HG02610 (cell line): ENCODE results near the gene EGFR.

Source experiments
- ATAC-seq: cut with Tn5 transposase; IDR thresholded peaks from one replicate; pipeline ENCODE4 v1.9.1; 2021; ENCODE audit warnings: mild to moderate bottlenecking, moderate library complexity; ENCODE audit not compliant: unreplicated experiment

EGFR gene

DNA sequence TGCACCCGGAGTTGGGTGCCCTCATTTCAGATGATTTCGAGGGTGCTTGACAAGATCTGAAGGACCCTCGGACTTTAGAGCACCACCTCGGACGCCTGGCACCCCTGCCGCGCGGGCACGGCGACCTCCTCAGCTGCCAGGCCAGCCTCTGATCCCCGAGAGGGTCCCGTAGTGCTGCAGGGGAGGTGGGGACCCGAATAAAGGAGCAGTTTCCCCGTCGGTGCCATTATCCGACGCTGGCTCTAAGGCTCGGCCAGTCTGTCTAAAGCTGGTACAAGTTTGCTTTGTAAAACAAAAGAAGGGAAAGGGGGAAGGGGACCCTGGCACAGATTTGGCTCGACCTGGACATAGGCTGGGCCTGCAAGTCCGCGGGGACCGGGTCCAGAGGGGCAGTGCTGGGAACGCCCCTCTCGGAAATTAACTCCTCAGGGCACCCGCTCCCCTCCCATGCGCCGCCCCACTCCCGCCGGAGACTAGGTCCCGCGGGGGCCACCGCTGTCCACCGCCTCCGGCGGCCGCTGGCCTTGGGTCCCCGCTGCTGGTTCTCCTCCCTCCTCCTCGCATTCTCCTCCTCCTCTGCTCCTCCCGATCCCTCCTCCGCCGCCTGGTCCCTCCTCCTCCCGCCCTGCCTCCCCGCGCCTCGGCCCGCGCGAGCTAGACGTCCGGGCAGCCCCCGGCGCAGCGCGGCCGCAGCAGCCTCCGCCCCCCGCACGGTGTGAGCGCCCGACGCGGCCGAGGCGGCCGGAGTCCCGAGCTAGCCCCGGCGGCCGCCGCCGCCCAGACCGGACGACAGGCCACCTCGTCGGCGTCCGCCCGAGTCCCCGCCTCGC lies at the start of gene EGFR:
TSS of gene EGFR (plus strand) at position 657 of the 830 bp plus-strand sequence. CDS start 261 bp downstream, outside the sequence.
- ATAC-seq, result no peak

DNA sequence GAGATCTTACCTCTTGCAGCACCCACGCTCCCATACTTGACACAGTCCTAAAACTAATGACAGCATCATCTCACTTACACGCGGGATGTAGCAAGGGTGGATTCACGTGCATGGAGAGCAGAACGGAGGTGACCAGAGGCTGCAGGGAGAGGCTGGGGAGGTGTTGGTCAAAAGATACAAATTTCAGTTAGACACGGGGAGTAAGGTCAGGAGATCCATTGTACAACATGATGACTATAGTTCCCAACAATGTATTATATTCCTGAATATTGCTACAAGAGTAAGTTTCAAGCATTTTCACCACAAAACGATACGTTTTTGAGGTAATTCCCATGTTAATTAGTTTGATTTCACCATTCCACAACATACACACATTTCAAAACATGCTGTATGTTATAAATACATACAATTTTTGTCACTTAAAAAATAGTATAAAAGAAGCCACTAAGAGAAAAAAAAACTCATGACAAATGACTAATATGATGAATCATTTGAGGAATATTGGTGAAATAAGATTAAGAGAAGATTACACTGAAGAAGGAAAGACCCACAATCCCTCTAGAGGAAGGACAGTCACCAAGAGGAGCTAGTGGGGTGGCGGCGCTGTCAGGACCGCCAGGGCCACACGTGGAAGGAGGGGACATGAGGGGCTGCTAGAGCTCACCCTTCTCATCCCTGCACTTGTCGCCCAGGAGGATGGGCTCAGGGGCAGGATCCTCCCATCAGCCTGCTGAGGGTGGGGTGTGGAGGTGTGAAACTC lies 49.4 kb upstream of the EGFR start:
- ATAC-seq, result no peak

DNA sequence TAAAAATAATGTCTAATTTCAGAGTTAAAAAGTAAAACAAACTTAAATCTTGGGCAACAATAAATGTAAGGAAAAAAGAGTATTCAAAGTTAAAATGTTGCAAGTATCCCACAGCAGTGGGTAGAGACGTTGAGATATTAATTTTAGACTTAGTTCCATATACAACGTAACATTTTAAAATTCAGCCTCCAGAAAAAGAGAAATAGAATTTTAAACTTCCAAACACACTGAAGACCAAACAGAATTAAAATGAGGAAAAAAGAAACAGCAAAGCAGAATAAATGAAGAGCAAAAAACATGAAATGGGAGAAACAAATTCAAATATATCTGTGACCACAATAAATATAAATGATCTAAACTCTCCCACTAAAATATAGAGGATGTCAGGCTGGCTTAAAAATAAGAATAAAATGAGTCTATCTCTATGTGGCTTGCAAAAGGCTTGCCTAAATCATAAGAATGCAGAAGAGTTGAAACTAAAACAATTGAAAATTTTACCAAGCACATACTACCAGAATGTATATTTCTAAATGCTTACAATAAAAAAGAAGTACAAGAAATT lies 46.0 kb upstream of the EGFR start:
- no peak for ATAC-seq

DNA sequence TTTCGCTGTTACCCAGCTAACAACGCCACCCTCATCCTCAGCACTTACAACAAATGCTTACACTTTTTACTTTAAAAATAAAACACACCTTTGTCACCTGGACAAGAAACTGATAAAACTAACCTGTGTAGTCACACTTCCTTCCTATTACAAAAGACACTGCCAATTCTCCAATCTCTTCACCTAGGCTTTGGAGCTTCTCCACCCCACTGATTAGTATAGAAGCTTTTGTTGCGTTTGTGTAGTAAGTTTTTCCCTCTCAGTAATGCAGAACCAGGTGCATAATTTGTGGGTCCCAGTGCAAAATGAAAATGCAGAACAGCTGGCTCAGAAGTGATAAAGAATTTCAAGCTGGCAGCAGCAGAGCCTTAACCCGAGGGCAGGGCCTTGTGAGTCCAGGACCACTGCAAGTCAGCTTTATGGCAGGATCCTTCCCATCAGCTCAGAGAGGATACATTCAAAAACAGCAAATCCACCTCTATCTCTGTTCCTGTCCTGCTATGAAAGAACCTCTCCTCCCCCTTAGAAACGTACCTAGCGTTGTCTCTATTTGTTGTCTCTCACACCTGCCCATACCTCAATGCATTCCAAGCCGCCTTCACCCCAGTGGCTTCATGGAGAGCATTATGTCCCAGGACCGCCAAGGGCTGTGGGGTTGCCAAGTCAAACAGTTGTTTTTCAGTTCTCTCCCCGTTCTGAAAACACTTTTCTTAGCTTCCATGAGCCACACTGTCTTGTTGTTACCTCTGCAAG lies 40.3 kb upstream of the EGFR start:
- ATAC-seq, result no peak

DNA sequence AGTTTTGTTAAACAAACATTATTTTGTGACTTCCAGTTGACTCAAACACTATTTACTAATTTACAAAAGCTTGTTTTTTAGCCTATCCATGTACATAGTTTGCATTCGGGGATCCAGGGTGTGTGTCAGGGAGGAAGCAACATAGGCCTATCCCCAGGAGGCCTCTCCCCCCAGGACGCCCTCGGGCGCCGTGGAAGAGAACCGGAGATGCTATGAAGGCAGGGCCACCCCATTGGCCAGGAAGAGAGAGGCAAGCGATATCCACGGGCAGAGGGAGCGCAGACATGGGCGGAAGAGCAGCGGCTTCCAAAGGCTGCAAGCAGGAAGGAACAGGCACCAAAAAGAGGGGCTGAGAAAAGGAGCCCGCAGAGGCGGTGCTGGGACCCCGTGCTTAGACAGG lies 38.3 kb upstream of the EGFR start:
- no peak for ATAC-seq

DNA sequence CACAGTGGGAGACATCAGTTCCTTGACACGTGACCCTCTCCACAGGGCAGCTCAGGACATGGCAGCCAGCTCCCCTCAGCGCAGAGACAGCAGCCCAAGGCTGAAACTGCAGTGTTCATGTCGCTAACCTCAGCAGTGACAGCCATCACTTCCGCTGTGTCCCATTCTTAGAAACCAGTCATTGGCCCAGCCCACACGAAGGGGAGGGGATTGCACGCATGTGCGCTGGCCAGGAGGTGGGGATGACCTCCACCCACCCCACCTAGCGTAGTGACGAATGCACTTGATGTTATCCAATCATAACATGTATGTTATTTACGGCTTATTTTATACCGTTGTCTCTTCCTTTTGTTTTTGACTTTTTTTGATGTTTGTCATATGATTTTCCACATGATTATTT lies 36.9 kb upstream of the EGFR start:
- no peak for ATAC-seq

DNA sequence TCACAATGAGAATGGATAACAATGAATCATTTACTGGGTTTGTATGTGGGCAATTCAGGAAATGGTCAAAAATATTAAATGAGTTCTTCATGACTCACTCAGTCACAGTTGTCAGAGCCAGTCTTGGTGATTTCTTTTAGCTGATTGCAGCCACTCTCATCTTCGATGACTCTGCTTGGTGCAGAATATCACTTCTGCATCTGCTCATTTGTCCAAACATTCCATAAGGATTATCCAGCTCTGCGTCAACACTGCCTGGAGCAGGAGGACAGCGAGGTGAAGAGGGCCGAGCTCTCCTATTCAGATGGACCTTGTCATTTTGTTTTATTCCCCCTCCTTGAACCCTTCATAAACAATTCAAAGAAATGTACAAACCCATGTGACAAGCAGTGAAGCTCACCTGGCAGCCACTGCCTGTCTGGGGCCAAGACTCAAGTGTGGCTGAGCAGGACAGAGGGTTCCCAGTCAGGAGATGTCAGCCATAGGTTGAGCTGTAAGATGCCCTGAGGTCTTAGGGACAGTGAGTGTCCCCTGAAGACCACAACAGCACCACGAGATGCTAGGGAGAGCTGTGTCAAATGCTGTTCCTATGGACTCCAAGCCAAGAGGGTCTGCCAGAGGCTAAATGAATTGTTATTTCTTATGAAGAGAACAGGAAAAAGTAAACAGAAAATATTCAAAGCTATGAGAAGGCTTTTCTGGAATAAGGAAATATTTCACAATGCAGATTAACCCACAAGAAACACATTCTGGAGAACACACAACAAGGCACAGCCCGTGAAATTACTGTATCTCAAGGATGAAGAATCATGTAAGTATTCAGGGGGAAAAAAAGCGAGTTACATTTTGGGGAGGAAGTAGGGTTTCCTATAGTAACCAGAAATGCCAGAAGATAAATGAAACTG lies 33.1 kb upstream of the EGFR start:
- no peak for ATAC-seq

DNA sequence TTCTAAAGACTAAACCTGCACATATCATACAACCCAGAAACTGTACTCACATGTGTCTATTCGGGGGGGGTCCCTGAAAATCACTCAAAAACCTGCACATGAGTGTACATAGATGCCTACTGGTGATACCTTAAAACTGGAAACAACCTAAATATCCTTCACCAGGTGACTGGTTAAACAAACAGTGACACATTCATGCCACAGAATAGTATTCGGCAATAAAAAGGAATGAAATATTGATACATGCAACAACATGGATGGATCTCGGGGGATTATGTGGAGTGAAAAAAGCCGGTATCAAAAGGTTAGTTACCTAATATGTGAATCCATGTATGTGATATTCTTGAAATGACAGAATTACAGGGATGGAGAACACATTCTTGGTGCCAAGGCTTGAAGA lies 32.1 kb upstream of the EGFR start:
- no peak for ATAC-seq

DNA sequence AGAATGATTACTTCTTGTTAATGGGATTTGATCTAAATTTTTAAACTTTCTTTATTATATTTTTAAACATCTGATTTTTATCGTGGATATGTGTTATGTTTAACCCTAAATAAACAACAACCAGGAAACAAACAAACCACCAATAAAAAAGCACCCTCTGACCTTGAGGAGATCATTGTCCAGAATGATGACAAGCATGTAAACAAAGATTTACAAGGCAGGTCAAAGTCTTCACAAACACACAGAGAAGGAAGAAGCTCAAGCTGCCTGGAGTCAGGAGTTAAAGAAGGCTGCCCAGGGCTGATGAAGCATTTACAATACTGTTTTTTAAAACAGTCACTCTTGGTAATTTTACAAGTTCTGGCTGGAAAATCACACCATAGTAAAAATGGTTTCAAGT lies 31.0 kb upstream of the EGFR start:
- no peak for ATAC-seq

DNA sequence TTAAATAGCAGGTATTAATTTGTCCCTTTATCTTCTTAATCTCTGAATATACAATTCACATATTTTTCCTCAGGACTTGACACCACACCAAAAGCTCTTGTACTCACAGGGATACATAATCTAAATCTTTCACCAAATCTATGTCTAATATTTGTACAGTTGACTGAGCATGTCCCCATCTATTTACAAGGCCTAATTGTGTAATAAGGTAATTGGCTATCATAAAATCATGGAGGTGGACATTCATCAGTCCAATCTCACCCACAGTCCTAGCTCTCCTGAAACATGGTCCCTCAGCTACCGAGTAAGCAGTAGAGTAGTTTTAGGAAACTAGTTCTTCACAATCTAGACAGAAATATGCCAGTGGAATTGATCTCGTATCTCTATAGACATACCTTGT lies 30.3 kb upstream of the EGFR start:
- no peak for ATAC-seq

DNA sequence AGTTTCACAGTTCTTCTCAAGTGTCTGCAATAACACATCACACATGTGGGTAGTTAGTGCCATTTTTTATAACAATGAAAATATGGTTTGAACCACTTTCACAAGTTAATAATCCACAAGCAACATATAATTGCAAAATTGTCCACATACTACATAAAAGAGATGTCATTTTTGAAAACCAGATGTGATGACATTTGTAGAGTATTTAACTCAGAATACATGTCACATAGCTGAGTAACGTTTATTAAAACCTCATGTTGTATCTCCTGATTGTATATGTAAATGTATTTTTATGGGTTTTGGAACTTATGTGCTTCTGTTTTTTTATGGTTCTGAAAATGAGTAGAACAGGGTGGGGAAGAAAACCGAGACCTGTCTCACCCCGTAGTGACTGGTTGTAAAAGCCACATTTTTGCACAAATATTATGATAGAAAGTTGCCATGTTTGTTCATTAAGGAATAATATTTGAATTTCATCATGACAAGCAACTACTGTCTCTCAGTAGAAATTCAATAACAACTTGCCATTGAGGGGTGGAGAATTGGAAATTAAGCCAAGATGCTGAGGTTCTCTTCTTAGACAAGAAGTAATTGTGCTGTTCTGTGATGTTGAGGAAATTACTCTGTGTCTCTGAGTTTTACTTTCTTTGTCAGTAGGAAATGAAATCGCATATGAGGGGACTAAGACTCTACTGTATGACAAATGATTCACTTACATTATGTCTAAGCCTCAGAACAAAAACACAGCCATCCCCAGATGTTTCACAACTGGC lies 29.2 kb upstream of the EGFR start:
- ATAC-seq, result no peak

DNA sequence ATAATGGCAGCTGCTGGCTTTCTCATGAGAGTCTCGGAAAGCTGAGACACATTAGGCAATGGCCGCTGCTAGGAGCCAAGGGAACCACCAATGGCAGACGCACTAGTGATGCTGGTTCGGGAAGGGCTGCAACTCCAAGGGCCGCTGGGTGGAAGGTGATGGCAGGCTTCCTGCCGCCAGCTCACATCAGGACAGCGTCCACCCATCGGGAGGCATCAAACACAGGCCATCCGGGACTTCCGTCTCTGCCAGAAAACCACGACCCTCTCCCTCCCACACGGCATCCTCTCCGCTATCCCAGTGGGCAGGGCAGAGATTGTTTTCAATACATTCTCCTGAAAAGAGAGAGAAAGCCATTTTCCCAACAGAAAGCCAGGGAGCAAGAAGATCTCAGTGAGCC lies 27.5 kb upstream of the EGFR start:
- no peak for ATAC-seq

DNA sequence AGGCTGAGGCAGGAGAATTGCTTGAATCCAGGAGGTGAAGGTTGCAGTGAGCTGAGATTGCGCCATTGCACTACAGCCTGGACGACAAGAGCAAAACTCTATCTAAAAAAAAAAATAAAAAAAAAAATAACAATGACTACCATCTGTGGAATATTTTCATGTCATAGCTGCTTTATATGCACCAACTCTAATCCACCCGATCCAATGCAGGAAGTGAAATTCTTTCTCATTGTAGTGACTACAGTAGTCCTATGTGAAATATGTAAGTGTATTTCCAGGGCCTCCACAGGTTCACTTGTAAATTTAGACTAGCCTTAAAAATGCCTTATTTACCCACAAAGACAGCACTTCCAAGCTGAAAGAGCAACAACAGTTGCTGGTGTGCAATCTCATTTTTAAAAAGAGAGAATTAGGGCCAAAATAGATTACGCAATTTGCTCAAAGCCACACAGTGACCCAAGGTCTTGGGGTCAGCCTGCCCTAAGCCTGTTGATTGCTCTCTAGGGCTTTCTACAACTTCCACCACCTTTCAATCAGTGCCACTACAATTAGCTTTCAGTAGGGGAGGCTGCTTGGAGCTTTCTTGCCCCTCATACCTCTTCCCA lies 25.8 kb upstream of the EGFR start:
- ATAC-seq, result no peak

DNA sequence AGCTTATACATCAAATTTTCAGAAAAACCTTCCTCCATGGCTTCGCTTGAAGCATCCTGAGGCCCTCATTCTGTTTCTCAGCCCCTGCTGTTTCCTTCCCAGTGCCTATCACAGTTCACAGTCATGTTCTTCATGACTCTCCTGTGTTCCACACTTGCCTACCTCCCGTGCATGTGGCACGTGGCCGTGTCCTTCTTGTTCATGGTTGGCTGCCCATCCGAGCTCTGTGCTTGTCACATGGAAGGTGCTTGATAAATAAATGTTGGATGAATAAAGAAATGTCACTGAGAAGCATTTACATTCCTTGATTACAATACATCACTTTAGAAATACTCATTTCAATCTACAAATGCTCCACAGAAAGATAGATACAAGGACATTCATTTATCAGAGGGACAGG lies 23.7 kb upstream of the EGFR start:
- ATAC-seq, result no peak

DNA sequence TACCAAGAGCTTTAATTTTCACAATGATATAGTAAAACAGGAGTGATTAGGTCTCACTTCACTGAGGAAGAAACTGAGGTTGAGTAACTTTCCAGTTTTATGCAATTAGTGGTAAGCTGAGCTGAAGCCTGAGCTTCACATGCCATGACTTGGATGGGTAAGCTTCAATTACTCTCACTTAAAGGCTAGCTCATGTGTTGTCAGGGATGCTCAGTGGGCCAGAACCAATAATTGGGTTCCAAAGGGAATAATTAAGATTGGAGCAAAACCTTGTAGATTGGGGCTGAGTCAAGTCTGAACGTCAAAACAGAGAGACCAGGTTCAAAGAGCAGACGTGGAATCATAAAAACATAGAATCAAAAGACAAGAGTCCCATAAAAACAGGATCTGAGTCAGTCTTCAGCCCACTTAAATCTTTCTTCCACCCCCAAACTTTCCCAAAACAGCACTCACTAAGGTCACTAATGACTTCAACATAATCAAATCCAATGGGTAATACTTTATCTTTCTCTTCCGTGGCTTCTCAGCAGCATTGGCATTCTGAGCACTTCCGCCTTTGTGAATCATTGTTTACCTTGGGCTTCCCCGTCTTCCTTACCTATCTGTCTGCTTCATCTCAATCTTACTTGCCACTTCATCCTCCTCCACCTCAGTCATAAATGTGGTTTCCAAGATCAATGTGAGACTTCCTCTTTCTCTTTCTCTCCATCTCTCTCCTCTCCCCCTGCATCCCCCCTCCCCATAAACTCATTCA lies 23.0 kb upstream of the EGFR start:
- peak; percentile 92 for ATAC-seq

DNA sequence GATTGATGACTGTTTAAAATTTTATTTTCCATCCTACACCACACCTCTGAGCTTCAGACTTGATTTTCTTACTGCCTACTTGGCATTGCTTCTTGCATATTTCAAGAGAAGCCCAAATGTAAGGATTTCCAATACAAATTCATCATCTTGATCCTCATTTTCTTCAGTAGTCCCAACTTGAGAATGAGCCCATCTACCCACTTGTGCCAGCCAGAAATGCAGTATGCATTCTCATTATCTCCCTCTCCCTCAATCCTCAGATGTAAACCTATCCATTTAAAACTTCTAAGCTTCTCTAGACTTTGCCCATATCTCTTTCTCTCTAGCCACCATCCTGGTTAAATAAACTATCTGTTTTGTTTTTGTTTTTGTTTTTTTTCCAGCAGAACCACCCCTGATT lies 22.4 kb upstream of the EGFR start:
- ATAC-seq, result no peak

DNA sequence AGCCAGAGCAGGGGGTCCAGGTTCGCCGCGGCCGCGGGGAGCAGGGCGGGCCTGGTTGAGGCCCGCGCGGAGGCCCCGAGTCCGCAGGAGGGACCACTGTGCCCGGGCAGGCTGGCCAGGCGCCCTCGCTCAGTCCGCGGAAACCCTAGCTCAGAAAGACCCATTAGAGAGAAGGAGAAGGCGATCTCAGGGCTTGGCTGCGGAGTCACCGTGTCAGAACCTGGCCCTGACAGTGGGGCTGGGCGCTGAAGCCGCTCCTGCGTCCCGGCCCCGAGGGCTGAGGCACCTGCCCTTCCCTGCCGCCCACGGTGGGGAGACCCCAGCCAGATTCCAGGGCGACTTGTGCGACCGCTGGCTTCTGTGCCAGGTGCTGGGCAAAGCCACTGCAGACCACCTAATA lies 14.2 kb upstream of the EGFR start:
- ATAC-seq, result no peak

DNA sequence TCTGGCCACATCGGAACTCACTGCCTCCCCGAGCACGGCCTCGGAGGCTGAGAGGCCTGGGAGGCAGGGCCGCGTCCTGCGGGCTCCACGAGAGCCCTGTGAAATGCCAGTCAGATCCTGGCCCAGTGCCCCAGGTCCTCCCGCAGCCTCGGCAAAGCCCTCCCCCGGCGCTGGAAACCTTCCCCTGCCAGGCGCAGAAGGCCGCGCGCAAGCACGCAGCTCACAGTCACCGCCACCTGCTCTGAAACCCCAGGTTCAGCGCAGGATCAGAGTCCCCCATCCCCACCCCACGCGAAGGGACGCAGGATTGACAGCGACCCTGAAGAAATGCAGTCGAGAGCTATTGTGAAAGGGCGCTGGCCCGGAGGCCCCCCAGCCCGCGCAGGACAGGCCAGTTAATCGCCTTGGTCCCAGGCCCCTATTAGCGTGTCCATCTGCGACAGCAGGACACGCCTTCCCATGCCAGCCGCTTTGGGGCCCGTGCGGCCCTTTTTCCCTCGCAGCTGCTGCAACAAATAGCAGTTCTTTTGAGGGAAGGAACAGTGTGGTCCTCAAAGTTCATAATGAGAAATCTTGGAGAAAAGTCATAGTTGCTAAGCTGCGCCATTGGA lies 13.5 kb upstream of the EGFR start:
- no peak for ATAC-seq
